C4-2B (cell line): Measurements from ENCODE around the gene SMIM10.

Experiments used
- ZFX ChIP-seq: fragments of 450-650 bp; IDR thresholded peaks from 2 replicates; pipeline ENCODE4 v1.6.1; 2017
- TF ChIP-seq, protein P1 (sequence below): fragments of 450-650 bp; conservative IDR thresholded peaks from 2 replicates; pipeline ENCODE4 v1.5.1; 2017; ENCODE audit warnings: mild to moderate bottlenecking

DNA sequence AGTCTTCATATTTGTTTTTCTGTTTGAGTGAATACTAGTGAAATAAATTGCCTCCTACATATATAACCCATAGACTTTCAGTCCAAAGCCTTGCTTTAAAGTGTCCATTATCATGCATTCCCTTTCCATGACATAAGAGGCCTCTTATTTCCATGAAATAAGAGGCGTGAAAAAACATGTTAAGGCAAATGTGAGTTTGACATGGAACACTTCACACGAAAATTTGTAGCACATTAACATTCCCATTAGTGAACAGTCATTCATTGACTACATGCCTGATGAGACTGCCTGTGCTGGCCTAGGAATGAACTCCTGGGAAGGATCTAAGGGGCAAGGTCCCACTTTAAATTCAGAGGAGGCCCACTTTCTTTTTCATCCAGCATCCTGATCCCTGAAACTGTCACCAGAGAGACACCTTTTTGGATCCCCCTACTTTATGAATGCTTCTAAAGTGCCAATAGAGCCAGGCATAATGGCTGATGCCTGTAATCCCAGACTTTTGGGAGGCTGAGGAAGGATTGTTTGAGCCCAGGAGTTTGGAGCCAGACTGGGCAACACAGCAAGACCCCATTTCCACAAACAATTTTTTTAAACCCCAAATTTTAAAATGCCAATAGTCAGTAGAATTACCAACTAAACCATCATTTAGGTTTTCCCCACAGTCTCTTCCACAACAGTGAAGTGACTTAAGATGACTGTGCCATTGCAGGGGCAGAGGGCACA is 24.9 kb downstream of the SMIM10 start:
- TF ChIP-seq, protein P1, sequence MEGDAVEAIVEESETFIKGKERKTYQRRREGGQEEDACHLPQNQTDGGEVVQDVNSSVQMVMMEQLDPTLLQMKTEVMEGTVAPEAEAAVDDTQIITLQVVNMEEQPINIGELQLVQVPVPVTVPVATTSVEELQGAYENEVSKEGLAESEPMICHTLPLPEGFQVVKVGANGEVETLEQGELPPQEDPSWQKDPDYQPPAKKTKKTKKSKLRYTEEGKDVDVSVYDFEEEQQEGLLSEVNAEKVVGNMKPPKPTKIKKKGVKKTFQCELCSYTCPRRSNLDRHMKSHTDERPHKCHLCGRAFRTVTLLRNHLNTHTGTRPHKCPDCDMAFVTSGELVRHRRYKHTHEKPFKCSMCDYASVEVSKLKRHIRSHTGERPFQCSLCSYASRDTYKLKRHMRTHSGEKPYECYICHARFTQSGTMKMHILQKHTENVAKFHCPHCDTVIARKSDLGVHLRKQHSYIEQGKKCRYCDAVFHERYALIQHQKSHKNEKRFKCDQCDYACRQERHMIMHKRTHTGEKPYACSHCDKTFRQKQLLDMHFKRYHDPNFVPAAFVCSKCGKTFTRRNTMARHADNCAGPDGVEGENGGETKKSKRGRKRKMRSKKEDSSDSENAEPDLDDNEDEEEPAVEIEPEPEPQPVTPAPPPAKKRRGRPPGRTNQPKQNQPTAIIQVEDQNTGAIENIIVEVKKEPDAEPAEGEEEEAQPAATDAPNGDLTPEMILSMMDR, result no peak
- no peak for TF ChIP-seq ZFX
